Stimulated activated CD4-positive, alpha-beta T cell treated with anti-CD3 and anti-CD28 coated beads, TNF-alpha, amount 100 ng/mL, for 1 hour (primary cell): ENCODE data around the gene CENPB.

Experiments used
- DNase-seq, 3 donors: peaks; one replicate each; pipeline ENCODE4 v3.0.0-alpha.2; 2020; ENCODE audit warnings: low read depth in 3 of 3, low spot score in 1 of 3

CENPB gene

GRCh38 chr20:3767427-3768341 is 18.9 kb downstream of the CENPB start, which contains the start of gene ADISSP:
Gene ADISSP (minus strand): TSS chr20:3767753. CDS start chr20:3760100, 7,653 bp downstream.
- DNase-seq, result peak; percentile 88 to 94 (median 91)

DNA sequence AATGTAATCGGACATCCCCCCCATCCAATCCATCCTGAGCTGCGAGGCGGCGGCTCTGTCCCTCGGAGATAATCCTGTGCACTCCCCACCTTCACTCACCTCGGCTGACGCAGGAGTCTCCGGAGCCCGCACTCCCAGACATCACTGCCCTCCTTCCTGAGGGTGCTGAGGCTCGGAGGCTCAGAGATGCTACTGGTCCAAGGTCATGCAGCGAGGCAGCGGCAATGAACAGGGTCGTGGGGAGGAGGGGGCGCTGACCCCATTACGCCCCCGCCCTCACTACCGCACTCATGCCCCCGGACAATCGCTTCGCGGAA is 19.5 kb downstream of the CENPB start:
- DNase-seq, result no peak

DNA sequence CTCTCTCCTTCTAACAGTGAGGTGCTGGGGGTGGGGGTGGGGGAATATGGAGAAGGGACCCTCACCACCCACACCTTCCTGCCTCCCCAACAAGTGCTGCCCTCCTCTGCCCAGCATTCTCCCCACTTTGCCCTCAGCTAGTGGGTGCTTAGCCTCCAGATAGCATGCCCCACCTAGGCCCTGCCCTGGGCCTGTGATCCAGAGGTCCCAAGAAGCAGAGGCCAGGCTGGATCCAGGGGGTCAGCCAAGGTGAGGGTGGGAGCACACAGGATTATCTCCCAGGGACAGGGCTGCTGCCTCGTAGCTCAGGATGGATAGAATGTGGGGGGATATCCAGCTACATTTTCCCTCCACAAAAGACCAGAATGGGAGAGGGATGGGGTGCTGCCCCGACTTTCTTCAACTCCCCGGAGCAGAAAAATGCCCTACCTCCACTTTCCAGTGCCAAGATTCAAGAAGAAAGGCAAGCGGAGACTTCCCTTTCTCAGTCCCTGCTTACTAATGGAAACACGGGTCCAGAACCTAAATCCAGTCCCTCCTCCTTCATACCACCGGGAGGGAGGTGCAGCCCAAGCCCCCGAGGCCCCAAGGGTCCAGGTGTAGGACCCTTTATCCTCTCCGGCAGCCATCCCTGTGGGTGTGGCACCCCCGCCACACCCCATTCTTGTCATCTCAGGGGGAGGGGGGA is 20.0 kb downstream of the CENPB start:
- no peak for DNase-seq

GRCh38 chr20:3765171-3765882 is 21.2 kb downstream of the CENPB start:
- no peak for DNase-seq

GRCh38 chr20:3764659-3765058 is 21.9 kb downstream of the CENPB start:
- DNase-seq, result no peak

DNA sequence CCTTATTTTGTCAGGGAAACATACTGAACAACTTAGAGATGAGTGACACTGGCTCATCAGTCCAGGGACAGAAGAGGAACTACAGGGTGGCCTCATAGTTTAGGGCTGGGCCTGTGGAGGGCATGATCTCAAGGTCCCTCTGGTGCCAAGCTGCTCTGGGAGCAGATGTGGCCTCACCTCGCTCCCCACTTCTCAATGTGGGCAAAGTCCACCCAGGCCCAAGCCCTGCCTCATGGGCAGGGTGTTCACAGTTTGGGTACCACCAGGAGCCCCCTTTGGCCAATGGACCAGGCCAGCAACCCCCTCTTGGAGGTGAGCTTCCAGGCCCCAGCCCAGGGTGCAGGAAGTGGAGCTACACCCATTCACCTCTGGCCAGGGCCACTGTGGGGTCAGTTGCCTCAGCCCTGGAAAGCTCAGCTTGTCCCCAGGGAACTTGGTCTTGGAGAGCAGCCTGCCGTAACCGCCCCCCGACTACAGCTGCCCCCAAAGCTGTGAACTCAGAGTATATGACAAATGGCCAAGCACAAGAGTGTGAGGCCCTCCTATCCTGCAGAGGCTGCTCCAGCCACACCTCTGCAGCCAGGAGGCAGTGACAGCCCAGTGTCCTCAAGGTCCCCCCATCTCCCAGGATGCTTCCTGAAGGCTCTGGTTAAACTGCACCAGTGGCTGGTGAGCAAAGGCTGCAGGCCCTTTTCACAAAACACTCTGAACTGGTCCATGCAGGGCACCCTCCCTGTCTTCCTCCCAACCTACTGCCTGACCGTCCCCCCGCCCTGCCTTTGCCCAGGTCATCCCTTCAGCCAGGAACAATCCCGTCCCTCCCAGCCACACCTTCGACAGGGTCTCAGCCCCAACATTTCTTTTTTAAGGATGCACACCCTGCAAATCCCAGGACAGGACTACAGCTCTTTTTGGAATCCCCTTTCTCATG is 22.6 kb downstream of the CENPB start:
- DNase-seq, result no peak

DNA sequence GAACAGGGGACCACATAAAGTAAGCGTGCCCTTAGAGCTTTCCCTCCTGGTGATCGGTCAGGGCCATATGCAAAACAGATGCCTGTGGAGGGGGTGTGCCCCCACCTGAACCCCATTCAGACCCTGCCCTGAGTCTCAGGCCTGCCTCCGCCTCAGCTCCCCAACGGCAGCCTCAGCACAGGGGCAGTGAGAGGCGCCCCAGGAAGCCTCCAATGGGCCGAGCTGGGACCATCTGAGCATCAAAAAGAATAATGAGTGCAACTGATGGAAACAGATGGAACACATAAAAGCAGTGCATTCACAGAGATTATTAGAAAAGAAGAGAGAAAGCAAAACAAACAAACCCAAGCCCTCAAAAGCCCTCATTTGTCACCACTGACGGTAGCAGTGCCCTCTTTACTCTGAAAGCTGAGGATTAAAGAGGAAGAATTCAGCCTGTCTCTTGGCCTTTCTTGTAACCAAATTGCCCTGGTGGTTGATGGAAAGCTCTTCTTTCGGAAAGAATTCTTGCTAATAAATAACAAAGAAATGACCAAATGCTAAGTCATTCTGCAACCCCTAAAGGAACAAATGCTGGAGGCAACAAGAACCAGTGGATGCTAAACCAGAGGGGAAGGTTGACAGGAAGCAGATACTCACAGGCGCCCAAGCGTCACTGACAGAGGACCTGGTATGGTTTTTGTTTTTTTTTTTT is 25.7 kb downstream of the CENPB start:
- no peak for DNase-seq

GRCh38 chr20:3759884-3760283 is 26.7 kb downstream of the CENPB start:
- no peak for DNase-seq

DNA sequence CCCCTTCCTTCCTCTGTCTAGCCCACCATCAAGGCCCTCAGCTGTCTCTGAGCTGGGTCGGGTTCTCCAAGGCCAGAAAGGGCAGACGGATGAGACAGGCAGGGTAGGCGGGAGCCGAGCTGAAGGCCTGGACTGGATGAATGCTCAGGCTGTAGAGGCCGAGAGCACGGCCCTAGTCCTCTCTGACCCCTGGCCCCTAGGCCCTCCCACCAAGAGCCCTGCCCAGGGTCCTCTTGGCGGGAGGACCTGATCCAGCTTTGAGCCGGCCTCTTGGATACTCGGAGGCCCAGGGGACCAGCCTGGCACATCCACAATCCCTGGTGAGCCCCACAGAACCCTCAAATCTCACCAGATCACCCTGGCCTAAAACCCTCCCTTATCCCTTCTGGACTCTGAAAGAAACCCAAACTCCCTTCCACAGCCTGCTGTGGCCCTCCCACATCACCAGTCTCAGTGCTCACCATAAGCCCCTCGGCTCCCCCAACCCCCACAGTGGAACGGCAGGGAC is 27.2 kb downstream of the CENPB start:
- DNase-seq, result no peak

DNA sequence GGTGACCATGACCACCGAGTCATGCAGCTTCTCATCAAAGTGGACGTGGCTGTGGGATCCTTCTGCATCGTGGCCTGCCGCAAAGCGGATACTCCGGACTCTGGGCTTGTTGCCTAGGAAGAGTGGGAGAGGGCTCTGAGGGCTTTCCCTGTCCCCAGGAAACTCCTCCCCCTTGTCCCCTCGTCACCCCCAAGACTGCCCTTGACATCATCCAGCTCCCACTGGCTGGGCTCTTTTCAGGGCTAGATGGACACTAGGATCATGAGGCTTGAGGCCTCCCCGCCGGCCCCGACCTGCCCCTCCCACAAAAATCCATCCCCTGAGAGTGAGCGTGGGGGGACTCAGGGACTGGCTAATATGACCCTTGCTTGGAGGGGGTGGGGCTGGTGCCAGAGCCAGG is 28.0 kb downstream of the CENPB start:
- no peak for DNase-seq

- DNase-seq, result no peak
These were observed 29.3 kb downstream of the CENPB start for GRCh38 chr20:3757268-3757667.

DNA sequence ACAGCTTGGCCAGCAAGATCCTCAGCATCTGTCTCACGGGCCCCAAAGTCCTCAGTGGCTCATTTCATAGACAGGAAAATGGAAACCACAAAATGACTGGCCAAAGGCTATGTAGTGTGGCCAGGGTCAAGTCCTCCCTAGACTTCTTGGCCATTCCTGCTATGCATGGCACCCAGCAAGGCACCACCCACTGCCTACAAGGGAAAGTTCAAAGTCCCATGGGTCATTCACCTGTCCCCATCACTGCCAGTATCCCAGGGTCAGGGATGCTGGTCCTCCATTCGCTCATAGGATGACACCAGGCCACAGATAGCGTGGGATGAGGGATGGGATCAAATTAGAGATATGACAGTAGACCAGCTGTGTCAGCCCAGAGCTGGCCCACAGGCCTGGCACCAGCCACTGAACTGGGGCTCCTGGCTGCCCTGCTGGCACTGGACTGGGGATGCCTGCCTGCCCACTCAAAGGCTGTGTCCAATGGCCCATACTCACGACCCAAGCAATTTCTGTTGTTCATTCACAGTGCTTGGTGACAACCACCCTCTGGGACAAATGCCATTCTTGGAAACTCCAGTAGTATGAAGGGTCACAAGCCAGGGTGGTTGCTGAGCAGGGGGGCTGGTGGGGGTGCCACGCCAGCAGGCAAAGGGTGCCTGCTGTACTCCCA is 30.6 kb downstream of the CENPB start:
- no peak for DNase-seq

DNA sequence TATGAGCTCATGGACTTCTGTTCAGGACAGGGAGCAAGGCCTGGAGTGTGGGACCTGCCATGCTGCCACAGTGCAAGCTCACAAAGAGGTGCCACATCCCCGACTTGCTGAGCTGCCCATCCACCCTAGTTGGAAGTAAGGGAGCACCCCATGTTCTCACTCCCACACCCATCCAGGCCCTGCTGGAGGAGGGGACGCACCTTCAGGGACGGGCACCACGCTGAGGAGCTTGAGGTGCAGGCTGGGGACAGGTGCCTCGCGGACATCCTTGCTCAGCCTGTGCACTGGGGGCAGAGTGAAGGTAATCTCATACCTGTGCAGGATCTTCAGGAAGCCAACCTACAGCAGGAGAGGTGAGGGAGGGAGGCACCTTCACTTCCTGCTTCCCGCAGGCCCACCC is 31.3 kb downstream of the CENPB start:
- DNase-seq, result no peak

- no peak for DNase-seq
These were observed 32.3 kb downstream of the CENPB start for GRCh38 chr20:3754276-3754630.

- no peak for DNase-seq
These were observed 32.9 kb downstream of the CENPB start for GRCh38 chr20:3753501-3754275.

- peak in 1 of 3 donors; percentile 19 for DNase-seq
These were observed 33.4 kb downstream of the CENPB start for GRCh38 chr20:3753098-3753497.

DNA sequence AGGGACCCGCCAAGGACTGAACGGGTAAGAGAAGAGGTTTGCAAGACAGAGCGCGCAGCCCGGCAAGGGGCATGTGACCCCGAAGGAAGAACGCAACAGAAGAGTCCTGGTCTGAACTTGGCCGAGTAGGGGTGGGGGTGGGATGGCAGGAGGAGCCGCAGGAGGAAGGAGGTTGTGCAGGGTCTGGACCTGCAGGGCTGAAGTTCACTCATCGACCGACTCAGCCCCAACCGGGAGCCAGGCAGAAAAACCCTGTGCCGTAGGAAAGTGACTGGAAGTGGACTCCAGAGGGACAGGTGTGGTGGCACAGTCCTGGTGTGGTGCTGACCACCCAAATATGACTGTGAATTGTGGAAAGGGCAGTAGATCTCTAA is 34.2 kb downstream of the CENPB start:
- no peak for DNase-seq

- DNase-seq, result no peak
These were observed 34.7 kb downstream of the CENPB start for GRCh38 chr20:3751675-3752385.
